HG03095 (cell line): Measurements from ENCODE around the gene PPP1R12B.
"Not testable (repeated sequence)": the region's sequence is repeated elsewhere in the genome, so short reads cannot be mapped to it uniquely, and the experiment has no call there.

Experiments
- ATAC-seq: cut with Tn5 transposase; IDR thresholded peaks from one replicate; pipeline ENCODE4 v1.9.1; 2021; ENCODE audit warnings: moderate library complexity; ENCODE audit not compliant: unreplicated experiment

The PPP1R12B gene

DNA sequence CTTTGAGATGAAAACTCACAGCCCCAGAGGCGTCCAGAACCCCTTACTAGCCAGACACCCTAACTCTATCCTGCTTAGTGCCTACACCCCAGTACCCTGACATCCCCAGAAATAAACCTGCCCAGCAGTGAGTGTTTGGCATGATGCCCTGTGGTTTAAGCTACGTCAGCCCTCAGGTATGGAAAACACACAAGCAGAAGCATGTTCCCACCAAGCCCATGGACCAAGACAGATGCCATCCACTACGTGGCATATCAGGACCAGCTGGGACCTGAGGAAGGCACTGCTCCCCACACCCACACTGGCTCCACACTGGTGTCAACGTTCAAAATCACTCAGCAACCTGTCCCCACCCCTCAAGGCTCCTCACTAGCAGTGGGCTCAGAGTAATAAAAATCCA lies 245.3 kb downstream of the PPP1R12B start:
- ATAC-seq: no peak

DNA sequence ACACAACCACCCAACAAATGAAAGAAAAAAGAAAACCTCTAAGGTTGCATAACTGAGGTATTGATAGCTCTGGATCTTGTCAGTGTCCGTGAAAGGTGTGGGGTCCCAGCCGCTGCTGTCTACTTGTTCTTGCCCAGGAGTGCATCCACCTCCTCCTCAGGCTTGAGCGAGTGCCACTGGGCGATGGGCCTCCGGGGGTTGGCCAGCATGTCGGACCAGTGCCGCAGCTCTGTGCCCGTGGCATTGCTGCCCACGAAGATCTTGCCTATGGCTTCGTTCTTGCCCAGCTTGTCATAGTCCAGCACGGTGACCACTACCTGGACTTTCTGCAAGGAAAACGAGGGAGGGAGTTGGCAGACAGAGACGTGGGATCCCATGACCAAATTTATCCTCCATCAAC lies 248.1 kb downstream of the PPP1R12B start:
- ATAC-seq: no peak

DNA sequence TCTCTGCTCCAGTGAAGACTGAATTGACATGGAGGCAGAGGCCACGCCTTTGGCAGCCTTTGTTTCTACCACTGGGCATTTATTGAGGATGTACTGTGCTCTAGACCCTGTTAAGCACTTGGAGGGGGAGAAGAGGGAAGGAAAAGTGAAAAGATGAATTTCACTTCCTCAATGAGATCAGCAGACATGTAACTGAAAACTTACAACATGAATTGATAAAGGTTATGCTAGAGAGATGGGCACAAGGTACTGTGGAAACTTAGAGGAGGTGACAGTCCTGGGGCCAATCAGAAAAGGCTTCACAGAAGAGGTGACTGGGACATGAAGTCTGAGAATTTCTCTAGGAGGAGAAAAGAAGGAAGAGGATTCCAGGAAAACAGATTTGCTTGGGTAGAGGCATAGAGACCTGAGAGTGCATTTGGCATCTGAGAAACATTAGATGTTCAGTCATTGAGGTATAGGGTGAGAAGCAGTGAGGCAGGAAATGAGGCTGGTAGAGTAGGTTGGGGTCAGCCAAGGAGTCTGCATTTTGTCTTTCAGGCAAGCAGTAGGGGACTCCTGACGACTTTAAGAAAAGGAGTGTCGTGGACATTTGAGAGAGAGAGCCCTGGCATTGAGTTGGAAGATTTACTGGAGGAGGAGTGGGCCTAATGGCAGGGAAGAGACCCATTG lies 248.7 kb downstream of the PPP1R12B start:
- no peak for ATAC-seq

DNA sequence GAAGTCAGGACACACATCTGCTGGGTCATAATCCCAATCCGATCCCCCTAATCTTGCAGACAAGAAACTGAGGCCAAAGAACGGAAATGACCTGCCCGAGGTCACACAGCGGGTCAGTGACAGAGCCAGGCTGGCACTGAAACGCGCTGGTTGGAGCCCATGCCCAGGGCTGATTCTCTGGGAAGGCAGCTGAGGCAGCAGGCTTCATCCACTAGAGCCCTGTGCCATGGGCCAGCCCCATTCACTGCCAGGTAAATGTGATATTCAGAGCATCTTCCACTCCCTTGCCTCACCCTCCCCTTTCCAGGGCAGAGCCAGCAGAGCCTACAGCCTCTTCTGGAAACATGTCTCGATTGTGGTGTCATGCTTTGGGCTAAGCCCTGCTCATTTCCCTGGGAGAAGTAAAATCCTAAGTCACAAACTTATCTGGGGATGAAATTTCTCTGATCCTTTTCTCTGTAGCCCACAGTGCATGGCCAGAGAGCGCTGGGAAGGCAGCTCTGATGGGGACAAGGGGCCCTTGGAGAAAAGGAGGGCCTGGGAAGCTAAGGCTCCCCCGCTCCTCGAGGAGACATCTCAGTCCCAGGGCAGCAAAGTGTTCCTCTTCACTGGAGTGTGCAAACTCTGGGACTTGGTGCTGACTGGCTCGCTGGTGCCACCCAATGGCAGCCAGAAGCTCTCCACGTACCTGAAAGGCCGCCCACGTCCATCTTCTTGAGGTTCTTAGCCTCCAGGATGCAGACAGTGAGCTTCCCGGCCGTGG lies 251.4 kb downstream of the PPP1R12B start:
- ATAC-seq: no peak

DNA sequence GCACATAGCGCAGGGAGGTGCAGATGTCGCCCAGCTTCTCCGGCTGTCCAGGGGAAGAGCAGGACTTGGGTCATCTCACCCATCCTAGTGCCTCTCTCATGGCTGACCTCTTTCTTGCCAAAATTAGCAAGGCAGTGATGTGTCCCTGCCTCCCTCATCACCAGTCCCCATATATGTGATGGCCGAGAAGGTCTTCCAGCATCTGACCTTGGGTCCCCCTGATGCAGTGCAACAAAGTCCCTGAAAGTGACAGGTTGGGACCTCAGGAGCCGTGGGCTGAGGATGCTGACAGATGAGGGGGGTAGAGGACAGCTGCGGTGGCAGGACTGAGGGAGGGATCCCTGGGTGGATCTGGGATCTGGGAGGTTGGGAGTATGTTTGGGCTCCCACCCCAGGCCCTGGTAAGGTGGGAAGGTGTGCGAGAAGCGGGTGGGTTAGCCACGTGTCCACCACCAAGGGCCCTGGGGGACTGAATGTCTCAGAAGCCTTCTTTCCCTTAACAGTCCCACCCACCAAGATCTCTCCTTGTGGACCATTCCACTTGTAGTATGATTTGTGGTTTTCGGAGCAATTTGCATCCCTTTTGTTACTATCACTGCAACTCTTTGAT lies 252.0 kb downstream of the PPP1R12B start:
- no peak for ATAC-seq

DNA sequence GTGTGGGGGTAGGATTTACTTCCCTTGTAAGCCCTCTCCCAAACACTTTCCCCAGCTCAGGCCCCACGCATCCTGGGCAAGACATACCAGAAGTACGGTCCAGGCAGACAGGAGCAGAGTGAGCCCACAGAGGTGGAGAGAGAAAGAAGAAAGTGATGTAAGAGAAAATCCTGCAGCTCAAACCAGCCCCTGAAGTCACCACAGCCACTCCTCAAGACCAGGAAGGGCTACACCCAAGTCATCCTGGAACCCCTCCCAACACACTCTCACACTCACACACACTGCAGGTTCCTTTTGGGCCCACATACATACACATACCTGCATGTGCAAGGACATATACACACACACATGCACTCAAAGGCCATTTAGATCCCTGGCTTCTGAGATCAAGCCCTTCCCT lies 254.9 kb downstream of the PPP1R12B start:
- no peak for ATAC-seq

DNA sequence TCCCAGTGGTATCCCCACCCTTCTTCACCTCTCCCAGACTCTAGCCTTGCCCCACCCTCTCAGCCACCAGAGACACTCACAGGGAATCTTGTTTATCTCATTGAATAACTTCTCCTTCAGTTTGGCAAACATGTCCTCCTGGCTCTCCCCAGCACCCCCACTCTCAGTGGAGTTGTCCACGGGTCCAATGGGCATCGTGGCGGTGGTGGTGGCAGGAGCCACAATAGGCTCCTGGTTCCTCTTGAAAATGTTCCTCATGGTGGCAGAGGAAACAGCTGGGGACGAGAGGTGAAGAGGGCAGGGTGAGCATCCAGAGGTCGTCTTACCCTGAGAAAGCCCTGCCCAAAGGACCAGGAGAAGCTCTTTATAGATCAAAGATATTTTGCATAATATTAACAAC lies 257.0 kb downstream of the PPP1R12B start:
- no peak for ATAC-seq

DNA sequence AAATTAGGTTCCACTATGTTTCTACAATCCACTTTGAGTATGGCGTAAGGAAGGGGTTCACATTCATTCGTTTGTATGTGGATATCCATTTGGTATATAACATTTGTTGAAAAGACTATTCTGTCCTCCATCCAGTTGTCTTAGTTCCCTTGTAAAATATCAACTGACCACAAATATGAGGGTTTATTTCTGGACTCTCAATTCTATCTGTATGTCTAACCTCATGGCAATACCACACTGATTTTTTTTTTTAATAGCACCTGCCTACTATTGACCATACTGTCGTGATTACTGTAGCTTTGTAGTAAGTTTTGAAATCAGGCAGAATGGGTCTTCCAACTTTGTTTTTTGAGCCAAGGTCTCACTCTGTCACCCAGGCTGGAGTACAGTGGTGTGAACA lies 263.5 kb downstream of the PPP1R12B start:
- ATAC-seq: not testable (repeated sequence)

DNA sequence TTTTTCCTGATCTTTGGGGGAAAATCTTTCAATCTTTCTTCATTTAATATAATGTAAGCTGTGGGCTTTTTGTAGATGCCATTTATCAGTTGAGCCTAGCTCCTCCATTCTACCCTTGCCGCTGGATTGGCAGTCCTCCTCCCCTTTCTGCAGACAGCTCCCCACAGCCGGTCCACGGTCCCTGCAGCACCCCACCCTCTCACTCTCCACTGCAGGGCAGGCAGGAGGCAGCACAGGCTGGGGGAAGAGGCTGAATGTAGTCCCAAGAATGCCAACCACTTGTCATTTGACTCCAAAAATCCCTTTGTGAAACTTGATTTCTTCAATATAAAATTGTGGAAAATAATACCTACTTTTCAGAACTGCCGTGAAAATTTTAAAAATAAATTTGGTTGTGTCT lies 265.1 kb downstream of the PPP1R12B start:
- no peak for ATAC-seq

DNA sequence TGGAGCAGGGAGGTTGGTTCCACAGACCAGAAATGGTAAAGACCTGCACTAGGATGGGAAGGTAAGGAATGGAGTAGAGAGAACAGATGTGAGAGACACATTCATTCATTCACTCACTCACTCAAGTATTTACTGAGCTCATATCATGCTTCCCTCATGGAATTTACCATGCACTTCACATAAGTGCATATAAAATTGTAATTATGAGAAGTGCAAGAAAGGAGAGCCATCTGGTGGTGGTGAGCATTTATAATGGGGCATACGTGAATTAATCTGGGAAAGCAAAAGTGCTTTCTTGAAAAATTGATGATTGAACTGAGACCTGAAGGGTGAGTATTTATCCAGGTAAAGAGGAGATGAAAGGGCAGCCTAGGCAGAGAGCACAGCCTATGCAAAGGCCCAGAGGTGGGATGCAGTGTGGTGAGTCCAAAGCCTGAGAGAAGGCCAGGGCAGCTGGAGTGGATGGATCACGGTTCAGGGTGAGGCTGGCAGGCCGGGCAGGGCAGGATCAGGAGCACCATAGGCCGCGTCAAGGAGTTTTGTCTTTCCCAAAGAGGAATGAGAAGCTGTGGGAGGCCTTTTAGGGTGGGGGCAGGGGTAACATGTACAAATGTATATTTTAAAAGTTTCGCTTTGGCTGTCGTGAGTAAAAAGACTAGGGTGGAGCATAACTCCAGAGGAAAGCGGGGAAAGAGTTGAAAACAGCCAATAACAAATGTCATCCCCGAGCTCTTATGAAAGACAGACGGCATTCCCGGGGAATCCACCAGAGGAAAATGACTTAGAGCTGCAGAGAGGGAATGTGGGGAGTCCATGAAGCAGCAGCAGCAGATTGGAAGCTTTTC lies 266.1 kb downstream of the PPP1R12B start:
- not testable (repeated sequence) for ATAC-seq

DNA sequence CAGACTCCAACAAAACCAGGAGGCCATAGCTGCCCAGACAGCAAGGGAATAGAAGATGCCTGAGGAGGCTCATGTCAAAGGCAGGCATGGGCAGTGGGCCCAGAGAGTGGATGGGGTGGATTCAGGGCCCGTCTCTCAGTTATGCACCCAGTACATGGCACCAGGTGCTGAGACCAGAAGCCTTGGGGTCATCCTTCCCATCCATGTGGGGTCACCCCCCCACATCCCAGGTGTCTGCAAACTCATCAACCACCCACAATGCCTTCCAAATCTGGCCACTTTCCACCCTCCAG lies 266.7 kb downstream of the PPP1R12B start:
- ATAC-seq: not testable (repeated sequence)

DNA sequence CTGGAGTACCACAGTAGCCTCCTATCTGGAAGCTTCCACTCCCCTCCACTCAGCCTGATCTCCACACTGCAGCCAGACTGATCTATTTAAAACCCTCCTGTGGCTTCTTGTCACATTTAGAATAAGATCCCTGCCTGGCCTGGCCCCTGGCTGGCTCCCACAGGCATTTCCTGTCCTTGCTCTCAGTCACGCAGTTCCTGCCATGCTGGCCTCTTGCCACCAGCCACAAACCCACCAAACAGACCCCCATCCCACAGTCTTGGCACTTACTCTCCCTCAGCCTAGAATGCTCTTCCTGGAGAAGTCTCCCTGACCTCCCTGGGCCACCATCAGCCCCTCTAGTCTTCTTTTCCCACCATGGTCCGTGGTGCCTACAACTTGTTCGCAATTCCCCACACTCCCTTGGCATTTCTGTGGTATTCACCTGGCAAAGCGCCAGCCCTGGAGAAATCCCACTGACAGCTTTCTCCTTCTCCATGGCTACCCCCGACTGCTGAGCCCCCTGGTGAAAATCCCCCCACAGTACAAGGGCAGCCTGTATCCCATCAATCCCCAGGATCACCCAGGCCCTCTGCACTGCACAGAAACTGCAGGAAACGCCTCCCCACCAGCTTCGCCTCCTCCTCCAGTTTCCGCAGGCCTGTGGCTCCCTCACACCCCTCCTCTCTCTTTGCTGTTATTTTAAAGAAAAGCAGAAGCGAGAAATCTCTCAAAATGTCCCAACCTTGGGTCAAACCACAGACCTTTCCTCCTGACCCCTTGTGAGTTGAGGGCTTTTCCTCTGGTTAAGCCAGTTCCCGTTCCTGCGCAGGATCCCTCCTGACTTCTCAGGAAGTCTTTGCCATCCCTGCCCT lies 267.2 kb downstream of the PPP1R12B start:
- ATAC-seq: peak; percentile 78

DNA sequence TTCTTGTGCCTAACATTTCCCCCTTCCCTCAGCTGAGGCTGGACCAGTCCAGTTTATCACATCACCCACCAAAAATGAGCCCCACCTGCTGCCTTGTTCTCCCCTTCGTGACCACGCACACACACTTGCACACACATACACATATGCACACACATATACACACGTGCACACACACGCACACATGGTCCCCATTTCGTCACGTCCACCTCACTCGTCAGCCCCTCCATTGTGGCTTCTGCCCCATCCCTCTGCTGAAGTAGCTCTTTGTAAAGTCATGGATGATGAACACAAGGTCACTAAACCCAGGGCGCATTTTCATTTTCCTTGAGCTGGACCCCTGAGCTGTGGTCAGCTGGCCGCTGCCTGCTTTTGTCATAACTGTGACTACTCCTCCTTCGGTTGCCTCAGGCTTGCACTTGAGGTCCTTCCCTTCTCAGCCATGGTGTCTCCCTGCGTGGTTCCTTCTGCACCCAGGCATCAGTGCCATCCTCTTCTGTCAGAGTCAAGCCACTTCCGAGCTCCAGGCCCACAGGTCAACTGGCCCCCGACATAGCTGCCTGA lies 267.9 kb downstream of the PPP1R12B start:
- peak; percentile 34 for ATAC-seq

DNA sequence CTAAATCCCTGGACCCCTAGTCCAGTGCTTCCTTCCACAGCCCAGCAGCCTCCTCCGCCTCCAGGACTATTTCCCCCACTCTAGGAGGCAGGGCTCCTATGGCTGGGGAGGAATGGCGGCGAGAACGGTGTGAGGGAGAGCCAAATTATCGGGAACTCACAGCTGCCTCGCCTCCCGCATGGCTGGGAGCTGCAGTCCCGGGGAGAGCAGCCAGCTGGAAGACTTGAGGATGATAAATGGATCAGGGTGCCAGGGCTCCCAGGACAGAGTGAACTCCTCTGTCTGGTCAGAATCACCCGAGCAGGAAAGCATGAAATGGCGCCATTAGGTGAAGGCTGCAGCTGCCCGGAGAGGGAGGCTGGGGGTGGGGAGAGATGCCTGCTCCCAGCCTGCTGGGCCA lies 270.5 kb downstream of the PPP1R12B start:
- ATAC-seq: not testable (repeated sequence)

DNA sequence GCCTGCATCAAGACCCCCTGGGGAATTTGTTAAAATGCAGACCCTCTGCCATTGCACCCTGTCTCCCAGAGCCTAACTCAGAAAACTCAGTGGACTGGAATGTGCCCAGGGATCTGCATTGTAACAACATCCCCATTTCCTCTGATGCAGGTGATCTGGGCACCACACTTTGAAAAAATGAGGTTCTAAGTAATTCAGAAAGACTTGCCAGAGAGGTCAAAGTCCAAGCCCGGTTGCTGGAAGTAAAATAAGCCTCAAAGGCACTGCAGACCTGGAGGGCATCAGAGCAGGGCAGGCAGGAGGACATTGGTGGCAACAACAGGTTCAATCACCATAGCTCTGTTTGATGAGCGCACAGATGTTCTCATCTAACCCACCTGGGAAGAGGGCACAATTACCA lies 271.0 kb downstream of the PPP1R12B start:
- no peak for ATAC-seq

DNA sequence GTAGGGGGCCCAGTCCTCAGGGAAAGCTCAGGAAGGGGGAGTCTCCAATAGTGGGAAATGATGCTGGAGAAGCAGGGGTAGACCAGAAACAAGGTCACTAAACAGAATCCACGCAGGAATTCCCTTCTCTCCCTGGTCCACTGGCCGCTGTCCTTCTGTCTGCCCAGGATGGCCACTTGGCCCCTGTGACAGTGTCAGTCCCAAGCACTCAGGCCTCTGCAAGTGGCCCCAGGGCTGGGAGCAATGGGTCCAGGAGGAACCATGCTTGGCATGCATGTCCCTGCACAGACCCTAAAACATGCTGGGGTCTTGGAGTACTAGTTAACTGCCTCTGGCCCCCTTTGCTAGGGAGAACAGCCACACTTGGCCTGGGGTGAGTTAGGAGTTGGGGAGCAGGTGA lies 271.5 kb downstream of the PPP1R12B start:
- not testable (repeated sequence) for ATAC-seq

DNA sequence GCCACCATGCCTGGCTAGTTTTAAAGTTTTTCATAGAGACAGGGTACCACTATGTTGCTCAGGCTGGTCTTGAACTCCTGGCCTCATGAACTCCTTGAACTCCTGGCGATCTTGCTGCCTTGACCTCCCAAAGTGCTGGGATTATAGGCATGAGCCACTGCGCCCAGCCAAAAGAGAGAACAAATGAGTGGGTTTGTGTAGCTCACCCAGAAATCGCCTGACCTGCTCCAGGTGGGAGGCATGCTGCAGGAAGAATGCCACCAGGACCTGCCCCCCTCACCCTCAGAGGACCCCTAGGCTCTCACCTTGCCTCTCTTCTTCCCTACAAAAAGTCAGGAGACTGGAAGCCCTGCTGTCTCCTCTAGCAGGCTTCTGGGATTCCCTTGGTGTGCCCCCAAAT lies 272.9 kb downstream of the PPP1R12B start:
- ATAC-seq: no peak

DNA sequence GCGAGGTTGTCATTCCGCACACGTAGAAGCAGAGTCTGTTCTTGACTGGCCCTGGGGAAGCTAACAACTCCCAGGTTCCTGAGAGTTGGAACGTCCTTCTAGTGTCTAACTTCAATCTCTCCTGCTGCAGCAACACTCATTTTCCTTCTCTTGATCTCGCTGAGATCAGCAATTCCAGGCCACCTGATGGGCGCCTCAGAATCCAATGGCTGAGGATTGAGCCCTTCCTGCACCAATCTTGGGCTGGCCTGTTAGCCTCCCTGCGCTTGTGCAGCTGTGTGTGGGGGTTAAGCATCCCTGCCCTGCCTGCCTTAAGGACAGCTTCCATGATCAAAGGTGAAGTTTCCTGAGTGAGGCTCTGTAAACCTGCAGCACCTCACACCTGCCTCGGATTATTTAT lies 273.9 kb downstream of the PPP1R12B start:
- no peak for ATAC-seq

DNA sequence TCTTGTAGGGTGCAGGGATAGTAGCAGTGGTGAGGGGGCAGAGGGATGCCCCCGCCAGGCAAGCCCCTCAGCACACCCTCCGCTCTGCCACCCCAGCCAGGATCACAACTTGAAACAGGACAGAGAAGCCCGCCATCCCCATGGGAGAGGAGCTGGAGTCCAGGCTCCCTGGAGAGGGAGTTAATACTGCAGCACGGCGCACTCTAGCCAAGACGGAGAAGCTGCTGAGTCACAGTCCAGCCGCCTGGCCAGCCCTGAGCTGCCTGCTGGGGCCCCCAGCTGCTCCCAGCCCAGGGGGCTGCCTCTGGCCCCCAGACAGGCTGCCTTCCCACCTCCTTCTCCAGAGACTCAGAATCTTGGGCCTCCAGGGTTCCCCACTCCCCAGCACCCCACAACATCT lies 274.6 kb downstream of the PPP1R12B start:
- no peak for ATAC-seq

DNA sequence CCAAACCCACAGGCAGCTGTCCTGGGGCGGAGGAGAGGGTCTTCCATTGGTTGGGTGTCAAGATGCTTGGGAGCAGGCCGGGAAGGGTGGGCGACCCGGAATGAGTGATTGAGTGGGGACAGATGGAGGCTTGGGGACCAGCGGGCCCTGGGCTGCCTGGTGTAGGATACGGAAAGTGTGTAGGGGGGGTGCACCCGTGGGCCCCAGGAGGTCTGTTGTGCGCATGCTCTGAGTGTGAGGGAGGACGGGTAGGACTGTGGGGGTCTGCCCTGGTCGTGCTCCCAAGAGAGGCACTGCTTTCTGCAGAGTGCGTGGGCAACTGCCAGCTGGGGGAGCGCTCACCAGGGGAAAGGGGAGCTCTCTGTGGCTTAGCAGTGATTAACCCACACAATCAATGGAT lies 275.0 kb downstream of the PPP1R12B start:
- ATAC-seq: not testable (repeated sequence)
